Body of pancreas (tissue), 4 donors: ENCODE measurements around the gene ZCCHC2. TPM values are rescaled to one million over a fixed set of nuclear protein-coding genes. Genes with fewer than 3 reads are reported as not detected.

ENCODE experiments used
- ATAC-seq: fragments of 150-250 bp; one replicate; pipeline ENCODE4 v1.9.1; 2016
- DNase-seq, 4 donors: peaks; one replicate each; pipeline ENCODE4 v3.0.0-alpha.2; 2019
- H3K27ac ChIP-seq, 4 donors: fragments of 200-600 bp; sonication (generic); 1 replicate in 3 of 4; 2 replicates in 1 of 4; pipeline versions ENCODE4 v1.5.1 to v1.6.1; 2016 to 2019; ENCODE audit warnings: mild to moderate bottlenecking in 1 of 4, mixed read lengths in 1 of 4, moderate library complexity in 1 of 4
- H3K27me3 ChIP-seq, 2 donors: fragments of 200-600 bp; sonication (generic); one replicate each; pipeline ENCODE4 v1.6.0; 2016; ENCODE audit warnings: mild to moderate bottlenecking in 1 of 2
- H3K36me3 ChIP-seq, 2 donors: fragments of 200-600 bp; sonication (generic); replicated peaks in 1 of 2; 2 replicates each; pipeline ENCODE4 v1.5.1; 2016; ENCODE audit warnings: low read depth in 2 of 2; ENCODE audit not compliant: insufficient read depth in 1 of 2
- H3K4me1 ChIP-seq: fragments of 200-600 bp; sonication (generic); one replicate; pipeline ENCODE4 v1.6.0; 2016
- H3K4me3 ChIP-seq, 2 donors: fragments of 200-600 bp; sonication (generic); 1 replicate in 1 of 2; 2 replicates in 1 of 2; pipeline ENCODE4 v1.5.1; 2016 to 2019
- H3K9me3 ChIP-seq, 3 donors: fragments of 200-600 bp; sonication (generic); 1 replicate in 2 of 3; 2 replicates in 1 of 3; pipeline ENCODE4 v1.5.1; 2016
- POLR2A ChIP-seq, 3 donors: fragments of 450-650 bp; IDR thresholded peaks; one replicate each; pipeline ENCODE4 v1.6.1; 2016; ENCODE audit warnings: antibody characterized with exemption in 3 of 3, mild to moderate bottlenecking in 2 of 3
- WGBS, 2 donors: methylation state at CpG; one replicate each; pipeline ENCODE4 v1.1.5; 2017; 5-methylcytosine and 5-hydroxymethylcytosine counted together
- intact Hi-C: fragments of 100-400 bp; cut with DNase I; formaldehyde crosslinking; loops from one replicate; pipeline ENCODE4 v1.15.1; 2023
- total RNA-seq, 2 donors: library from RNA; depleted of rRNA; stranded (reverse); fragments of >200 nt; gene quantifications; one replicate each; pipeline ENCODE4 v1.1.0, GENCODE V29; 2016
- TF ChIP-seq, protein P1 (sequence below), 7 experiments: fragments of 450-650 bp in 4 of 7; fragments of 200-600 bp in 3 of 7; sonication (generic) in 3 of 7; IDR thresholded peaks; one replicate each; pipeline ENCODE4 v1.5.1; 2016 to 2019; ENCODE audit warnings: antibody characterized with exemption in 7 of 7

The ZCCHC2 gene
- total RNA-seq, 2 donors from 2014 or later = 10.4 to 14.2 TPM

DNA sequence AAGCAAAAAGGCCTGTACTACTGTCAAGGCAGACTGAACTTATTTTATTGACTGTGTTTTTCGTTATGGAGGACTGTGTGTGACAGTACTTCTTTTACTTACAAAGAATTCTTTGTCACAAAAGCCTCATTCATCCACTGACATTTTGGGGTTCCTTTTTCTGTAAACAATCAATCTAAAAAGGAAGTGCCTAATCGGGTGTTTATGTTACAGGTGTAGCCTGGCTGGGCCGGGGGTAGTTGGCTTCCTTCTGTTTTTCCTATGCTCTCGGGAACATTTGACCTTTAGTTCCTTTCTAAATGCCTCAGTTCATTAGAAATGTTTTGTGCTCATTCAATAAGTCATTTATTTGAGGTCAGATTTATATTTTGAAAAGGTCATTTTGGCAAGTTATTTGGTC is 8.3 kb downstream of the ZCCHC2 start:
- Histone ChIP-seq H3K27ac (peak overlapping the region in 1 of 4 donors; percentile 26), H3K36me3 (no peaks in the 10 kb centered on the region), H3K4me1 (peaks cover 17% of the 10 kb centered on the region), H3K4me3 (no peak overlapping the region), H3K27me3 (no peaks in the 10 kb centered on the region), H3K9me3 (no peaks in the 10 kb centered on the region)
- intact Hi-C loops = no loop called here
- TF ChIP-seq, protein P1, sequence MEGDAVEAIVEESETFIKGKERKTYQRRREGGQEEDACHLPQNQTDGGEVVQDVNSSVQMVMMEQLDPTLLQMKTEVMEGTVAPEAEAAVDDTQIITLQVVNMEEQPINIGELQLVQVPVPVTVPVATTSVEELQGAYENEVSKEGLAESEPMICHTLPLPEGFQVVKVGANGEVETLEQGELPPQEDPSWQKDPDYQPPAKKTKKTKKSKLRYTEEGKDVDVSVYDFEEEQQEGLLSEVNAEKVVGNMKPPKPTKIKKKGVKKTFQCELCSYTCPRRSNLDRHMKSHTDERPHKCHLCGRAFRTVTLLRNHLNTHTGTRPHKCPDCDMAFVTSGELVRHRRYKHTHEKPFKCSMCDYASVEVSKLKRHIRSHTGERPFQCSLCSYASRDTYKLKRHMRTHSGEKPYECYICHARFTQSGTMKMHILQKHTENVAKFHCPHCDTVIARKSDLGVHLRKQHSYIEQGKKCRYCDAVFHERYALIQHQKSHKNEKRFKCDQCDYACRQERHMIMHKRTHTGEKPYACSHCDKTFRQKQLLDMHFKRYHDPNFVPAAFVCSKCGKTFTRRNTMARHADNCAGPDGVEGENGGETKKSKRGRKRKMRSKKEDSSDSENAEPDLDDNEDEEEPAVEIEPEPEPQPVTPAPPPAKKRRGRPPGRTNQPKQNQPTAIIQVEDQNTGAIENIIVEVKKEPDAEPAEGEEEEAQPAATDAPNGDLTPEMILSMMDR (IDR thresholded peaks at IDR 0.05) = no peak
- 32 to 54% methylated on average over 4 of the region's 4 CpGs for WGBS, 2 donors
- ATAC-seq (no peak), DNase-seq (no peak)

GRCh38 chr18:62531931-62532330 is 9.1 kb downstream of the ZCCHC2 start:
- ATAC-seq (no peak), DNase-seq (no peak)
- no peak for TF ChIP-seq POLR2A (IDR thresholded peaks at IDR 0.05)
- TF ChIP-seq, protein P1 (IDR thresholded peaks at IDR 0.05) = no peak
- H3K36me3 ChIP-seq = no peaks in the 10 kb centered on the region
- H3K4me1 ChIP-seq = peaks cover 17% of the 10 kb centered on the region
- no peak overlapping the region for H3K27ac ChIP-seq
- H3K9me3 ChIP-seq = no peaks in the 10 kb centered on the region
- 94 to 95% methylated on average over 9 of the region's 9 CpGs for WGBS, 2 donors
- no peaks in the 10 kb centered on the region for H3K27me3 ChIP-seq
- intact Hi-C loops = no loop called here
- no peak overlapping the region for H3K4me3 ChIP-seq

DNA sequence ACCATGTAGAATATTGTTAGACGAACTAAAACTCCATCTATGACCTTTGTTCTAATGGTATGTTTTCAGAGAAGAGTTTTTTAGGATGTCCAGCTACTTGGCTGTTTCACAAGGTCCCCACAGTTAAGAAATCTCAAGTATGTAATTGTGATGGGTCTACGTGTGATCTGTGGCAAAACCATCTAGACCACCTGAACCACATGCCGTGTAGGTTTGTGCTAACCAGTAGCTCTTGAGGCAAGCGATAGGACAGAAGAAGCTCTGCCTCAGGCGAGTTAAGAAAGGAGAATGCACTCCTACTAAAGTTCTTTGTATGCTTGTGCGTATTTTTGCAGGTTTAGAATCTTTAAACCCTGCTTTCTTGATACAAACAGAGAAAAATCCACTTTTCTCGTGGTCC is 13.2 kb downstream of the ZCCHC2 start:
- DNase-seq (no peak), ATAC-seq (no peak)
- Histone ChIP-seq H3K36me3 (no peaks in the 10 kb centered on the region), H3K4me1 (peaks cover 5% of the 10 kb centered on the region), H3K27me3 (no peaks in the 10 kb centered on the region), H3K9me3 (no peaks in the 10 kb centered on the region), H3K4me3 (no peak overlapping the region), H3K27ac (no peak overlapping the region)
- TF ChIP-seq, protein P1 (IDR thresholded peaks at IDR 0.05) = no peak
- TF ChIP-seq POLR2A (IDR thresholded peaks at IDR 0.05) = no peak
- 89 to 95% methylated on average over 7 of the region's 7 CpGs for WGBS, 2 donors
- intact Hi-C loops = no loop called here

DNA sequence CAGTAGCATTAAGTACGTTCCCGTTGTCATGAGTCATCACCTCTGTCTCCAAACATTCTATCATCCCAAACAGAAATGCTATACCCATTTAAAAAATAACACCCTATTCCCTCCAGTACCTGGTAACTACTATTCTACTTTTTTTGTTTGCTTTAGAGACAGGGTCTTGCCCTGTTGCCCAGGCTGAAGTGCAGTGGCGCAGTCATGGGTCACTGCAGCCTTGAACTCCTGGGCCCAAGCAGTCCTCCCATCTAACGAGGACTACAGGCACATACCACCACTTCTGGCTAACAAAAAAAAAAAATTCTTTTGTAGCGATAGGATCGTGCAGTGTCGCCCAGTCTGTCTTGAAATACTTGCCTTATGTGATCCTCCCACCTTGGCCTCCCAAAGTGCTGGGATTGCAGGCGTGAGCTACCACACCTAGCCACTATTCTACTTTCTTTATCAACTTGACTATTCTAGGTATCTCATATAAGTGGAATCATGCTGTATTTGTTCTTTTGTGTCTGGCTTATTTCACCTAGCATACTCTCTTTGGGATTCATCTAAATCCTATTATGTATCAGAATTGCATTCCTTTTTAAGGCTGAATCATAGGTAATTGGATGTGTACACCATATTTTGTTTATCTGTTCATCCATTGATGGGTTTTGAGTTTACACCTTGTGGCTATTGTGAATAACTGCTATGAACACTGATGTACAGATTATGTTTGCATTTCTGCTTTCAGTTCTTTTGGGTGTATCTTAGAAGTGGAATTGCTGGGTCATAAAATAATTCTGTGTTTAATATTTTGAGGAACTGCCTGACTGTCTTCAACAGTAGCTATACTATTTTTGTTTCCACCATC is 14.4 kb downstream of the ZCCHC2 start:
- DNase-seq = no peak
- Histone ChIP-seq H3K9me3 (no peaks in the 10 kb centered on the region), H3K36me3 (no peaks in the 10 kb centered on the region), H3K27me3 (no peaks in the 10 kb centered on the region), H3K27ac (no peak overlapping the region), H3K4me1 (no peaks in the 10 kb centered on the region), H3K4me3 (no peak overlapping the region)
- TF ChIP-seq, protein P1 (IDR thresholded peaks at IDR 0.05) = no peak
- TF ChIP-seq POLR2A (IDR thresholded peaks at IDR 0.05) = no peak
- WGBS, 2 donors = 95 to 97% methylated on average over 8 of the region's 8 CpGs
- intact Hi-C loops = no loop called here
- ATAC-seq = no peak

DNA sequence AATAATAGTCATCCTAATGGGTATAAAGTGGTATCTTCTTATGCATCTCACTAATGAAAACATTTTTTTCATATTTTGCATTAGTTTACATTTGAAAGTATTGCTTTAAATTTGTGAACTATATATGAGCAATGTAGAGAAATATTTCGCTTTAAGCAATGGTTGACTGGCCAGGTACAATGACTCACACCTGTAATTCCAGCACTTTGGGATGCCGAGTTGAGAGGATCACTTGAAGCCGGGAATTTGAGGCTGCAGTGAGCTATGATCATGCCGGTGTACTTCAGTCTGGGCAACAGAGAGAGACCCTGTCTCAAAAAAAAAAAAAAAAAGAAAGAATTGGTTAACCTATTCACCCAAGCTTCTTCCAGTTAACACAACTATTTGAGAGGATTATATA is 15.1 kb downstream of the ZCCHC2 start:
- Histone ChIP-seq H3K36me3 (peaks cover 0 to 2% of the 10 kb centered on the region in 2 donors), H3K27ac (no peak overlapping the region), H3K27me3 (no peaks in the 10 kb centered on the region), H3K4me3 (no peak overlapping the region), H3K9me3 (no peaks in the 10 kb centered on the region), H3K4me1 (no peaks in the 10 kb centered on the region)
- no peak for ATAC-seq
- TF ChIP-seq POLR2A (IDR thresholded peaks at IDR 0.05) = no peak
- TF ChIP-seq, protein P1 (IDR thresholded peaks at IDR 0.05) = no peak
- no peak for DNase-seq
- intact Hi-C loops = no loop called here
- 93 to 98% methylated on average over 4 of the region's 4 CpGs for WGBS, 2 donors
